Kidney tubule cell (primary cell): Measurements from ENCODE around the gene HMGB3.
A peak's percentile ranks its signal among the peaks of the same experiment; 100 is the strongest.
"Not testable (repeated sequence)": the region's sequence is repeated elsewhere in the genome, so short reads cannot be mapped to it uniquely, and the experiment has no call there.

Experiments
- DNase-seq: peaks from one replicate; pipeline ENCODE4 v3.0.0-alpha.2; 2018; ENCODE audit warnings: low spot score

HMGB3 gene

GRCh38 chrX:150982788-150983520 lies at the start of gene HMGB3:
Gene HMGB3, plus strand, starts transcription at chrX:150983335. Its CDS starts 2,265 bp downstream, at chrX:150985600.
- peak; percentile 95 for DNase-seq

- no peak for DNase-seq
Observed at GRCh38 chrX:150933945-150934350, 49.2 kb upstream of the HMGB3 start.

DNA sequence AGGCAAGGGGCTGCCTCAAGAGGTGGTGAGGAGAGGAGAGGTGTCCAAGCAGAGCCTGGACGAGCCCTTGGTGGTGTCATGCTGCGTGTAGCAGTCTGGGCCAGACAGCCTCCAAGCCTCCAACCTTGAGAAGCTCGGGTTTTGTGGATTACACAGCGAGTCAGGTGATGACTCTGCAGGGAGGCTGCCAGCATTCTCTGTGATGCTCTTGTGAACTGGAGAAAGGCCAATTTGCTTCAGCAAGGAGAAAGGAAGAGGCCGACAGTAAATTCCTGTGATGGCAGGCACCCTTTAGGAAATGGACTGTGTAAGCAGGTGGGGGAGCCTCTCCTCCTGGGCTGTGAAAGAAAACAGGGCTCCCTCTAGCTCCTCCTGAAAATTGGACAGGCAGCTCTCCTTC lies 48.7 kb upstream of the HMGB3 start:
- DNase-seq = peak; percentile 84

DNA sequence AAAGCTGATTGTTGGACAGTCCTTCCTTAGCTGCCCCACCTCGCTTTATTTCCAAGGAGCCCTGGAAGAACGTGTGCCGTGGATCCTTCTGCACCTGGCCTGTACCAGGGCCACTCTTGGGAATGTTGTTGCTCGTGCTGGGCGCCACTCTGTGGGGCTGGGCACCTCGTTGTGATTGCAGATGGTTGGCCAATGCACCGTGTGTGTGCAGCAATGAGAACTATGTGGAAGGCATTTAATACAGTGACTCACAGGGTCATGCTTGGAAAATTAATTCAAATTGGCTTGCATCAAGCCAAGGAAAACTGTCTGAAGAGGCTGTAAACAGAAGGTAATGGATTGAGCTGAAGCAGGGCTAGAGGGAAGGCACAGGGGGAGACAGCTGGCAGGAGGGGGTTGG lies 47.7 kb upstream of the HMGB3 start:
- peak; percentile 73 for DNase-seq

DNA sequence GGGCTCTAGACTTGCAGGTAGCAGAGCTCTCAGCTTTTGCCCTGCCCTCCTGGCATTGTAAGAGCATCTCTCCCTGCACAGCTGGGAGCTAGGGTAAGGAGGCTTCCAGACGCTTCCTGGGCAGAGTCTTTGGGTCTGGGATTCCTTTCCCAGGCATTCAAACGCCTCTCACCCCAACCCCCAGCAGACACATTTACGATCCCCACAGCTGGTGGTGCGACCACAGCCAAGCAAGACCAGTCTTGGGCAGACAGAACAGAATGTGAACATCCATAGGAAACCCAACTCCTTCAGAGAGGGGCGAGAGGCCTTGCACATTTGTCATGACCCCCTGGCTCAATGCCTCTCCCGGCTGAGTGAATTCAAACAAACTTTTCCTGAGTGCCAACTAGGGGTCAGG lies 46.6 kb upstream of the HMGB3 start:
- no peak for DNase-seq

GRCh38 chrX:150940844-150941495 lies 42.2 kb upstream of the HMGB3 start:
- DNase-seq = no peak

DNA sequence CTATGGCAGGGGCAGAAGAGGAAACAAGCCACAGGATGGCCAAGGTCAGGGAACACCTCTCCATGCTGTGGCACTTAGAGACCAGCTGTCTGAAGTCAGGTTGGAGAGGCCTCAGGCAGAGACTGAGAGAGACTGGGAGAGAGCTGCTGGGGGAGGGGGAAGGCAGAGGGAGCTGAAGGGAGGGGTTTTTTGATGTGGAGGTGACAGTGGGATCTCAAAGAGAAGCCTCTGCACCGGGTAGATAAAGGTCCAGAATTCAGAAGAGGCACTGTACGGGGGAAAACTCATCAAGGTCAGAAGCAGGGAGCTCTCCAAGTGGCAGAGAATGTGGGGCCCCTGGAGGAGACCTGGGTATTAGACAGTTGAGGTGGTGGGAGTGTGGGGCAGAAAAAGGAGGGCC lies 41.6 kb upstream of the HMGB3 start:
- no peak for DNase-seq

GRCh38 chrX:150942942-150943594 lies 40.1 kb upstream of the HMGB3 start:
- no peak for DNase-seq

GRCh38 chrX:150944233-150944632 lies 38.9 kb upstream of the HMGB3 start:
- no peak for DNase-seq

DNA sequence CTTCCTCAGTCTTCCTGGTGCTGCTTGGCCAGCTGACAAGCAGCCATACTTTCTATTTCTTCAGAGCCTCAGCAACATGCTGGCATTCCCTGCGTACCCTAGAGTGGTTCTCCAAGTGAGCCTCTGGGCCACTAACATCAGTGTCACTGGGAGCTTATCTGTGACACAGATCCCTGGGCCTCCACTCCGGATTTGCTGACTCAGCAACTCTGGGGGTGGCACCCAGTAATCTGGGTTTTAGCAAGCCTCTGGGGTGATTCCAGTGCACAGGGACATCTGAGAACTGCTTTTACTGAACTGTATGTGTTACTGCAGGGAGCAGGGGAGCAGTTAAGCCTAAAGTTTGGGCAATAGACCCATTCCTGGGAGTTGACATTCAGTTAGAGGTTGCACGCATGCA lies 28.2 kb upstream of the HMGB3 start:
- no peak for DNase-seq

- no peak for DNase-seq
Observed at GRCh38 chrX:150955590-150955989, 27.5 kb upstream of the HMGB3 start.

DNA sequence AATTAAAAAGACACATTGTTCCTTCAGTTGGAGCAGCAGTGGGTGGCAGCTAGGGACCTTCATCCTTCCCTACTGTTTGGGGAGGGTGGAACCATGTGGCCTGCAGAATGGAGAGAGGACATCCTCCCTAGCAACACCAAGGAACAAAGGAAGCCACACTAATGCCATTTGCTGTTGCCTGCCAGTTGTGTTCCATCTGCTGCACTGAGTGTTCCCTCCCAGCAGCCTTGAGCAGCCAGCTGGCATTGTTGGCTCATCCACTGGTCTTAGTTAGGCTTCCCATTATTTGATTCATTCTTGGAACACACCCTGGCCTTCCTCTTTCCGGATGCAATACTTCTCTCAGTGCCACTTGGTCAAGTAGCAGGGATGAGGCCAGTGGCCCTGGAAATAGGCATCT lies 25.0 kb upstream of the HMGB3 start:
- DNase-seq = no peak

GRCh38 chrX:150959557-150959956 lies 23.6 kb upstream of the HMGB3 start:
- DNase-seq = no peak

- no peak for DNase-seq
Observed at GRCh38 chrX:150961631-150962030, 21.5 kb upstream of the HMGB3 start.

DNA sequence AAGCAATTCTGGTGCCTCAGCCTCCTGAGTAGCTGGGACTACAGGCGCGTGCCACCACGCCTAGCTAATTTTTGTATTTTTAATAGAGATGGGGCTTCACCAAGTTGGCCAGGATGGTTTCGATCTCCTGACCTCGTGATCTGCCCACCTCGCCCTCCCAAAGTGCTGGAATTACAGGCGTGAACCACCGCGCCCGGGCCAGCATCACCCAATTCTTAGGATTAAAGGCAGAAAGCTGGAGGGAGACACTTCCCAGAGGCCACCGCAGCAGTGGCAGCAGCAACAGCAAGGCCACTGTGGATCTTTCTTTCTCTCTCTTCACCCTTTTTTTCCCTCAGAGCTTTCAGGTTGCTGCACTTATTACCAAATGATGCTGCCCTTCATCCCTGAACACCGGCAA lies 18.7 kb upstream of the HMGB3 start:
- DNase-seq = not testable (repeated sequence)

- no peak for DNase-seq
Observed at GRCh38 chrX:150966235-150966634, 16.9 kb upstream of the HMGB3 start.

DNA sequence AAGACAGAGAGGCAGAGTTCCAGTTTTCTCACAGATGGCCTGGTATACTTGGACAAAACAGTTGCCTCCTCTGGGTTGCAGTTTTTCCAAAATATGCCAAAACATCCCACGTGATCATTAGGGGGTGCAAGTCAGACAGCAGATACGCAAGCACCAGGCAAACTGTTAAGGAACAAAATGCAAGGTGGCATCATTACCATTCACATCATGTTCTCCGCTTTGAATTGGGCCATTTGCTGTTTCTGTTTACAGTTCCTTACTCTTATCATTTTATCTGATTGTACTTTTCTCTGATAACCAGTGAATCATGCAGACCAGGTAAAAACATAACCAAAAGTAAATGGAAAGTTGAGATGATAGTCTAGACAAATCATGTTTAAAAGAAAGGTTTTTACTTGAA lies 16.4 kb upstream of the HMGB3 start:
- DNase-seq = no peak

DNA sequence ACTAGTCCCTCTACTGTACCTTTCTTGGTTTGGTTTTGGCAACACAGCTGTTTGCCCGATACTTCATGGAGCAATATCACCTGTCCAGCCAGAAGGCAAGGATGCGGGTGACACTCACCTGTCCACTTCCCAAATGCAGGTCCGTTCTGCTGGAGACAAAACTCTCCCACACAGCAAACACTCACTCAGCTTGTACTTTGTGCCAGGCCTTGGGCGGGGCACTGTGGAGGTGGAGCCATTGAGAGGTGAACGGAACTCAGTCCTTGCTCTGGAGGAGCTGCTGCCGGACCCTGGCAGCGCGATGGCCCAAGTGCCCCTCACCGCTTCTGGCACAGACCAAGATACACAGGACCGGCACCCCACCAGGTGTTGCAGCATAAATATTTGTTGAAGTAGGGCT lies 15.3 kb upstream of the HMGB3 start:
- no peak for DNase-seq

DNA sequence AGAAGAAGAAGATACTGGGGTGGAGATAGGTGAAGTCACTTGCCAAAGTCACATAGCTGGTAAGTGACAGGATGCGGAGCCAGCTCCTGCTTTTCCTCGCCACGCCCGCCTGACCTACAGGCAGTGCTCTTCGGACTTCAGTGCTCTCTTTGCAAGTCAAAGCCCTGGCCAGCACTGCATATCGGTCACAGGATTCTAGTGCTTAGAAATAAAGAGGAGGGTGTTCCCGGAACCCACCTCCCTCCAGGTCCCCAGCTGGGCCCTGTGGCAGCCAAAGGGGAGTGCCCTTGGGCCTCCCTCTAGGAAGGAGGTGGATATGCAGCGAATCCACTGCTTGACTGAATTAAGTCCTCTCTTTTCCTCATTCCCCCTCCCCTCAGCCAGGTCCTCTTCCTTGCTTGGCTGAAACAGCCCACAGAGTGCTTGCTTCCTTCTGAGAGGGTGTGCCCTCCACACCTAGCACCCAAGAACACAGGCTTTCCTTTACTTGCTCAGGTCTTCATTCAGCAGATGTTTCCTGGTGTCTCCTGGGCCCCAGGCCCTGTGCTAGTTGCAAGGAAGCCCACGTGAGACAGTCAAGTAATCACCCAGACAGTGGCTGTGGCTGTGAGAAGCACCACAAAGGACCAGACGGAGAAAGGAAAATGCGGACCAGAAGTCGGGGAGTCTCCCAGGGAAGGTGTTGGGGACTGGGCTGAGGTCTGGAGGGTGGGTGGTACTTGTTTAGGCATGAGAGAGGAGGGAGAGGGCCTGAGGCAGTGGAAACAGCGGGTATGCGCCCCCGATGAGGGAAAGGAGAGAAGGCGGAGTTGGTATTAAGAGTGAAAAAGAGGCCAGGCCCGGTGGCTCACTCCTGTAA lies 14.0 kb upstream of the HMGB3 start:
- no peak for DNase-seq

DNA sequence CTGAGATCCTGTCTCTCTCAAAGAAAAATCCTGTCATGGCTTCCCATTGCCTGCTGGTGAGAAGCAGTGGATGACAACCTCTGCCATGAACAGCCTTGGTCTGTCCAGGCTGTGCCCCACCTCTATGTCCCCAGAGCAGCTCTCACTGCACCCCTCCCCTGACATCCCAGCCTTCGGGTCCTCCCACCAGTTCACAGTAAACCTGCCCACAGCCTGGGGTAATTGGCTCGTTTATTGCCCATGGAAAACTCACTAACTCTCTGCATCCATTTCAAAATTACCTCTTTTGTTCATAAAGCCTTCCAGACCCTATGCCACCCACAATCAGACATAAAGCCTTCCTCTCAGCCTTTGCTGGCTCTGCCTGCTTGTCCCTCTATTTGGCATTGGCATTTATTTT lies 10.7 kb upstream of the HMGB3 start:
- DNase-seq = no peak

- DNase-seq = no peak
Observed at GRCh38 chrX:150975655-150976390, 7.3 kb upstream of the HMGB3 start.
